Skin of body (tissue), 2 donors: Measurements from ENCODE around the gene BAX. TPM values are rescaled to one million over a fixed set of nuclear protein-coding genes. Genes with fewer than 3 reads are reported as not detected.

ENCODE experiments used
- small RNA-seq: library from RNA; depleted of rRNA; stranded (forward); fragments of <200 nt; gene quantifications from one replicate; pipeline ENCODE3, GENCODE V24; 2014; ENCODE audit warnings: low replicate concordance
- total RNA-seq: library from RNA; depleted of rRNA; stranded (reverse); fragments of >200 nt; gene quantifications from one replicate; pipeline ENCODE4 v1.2.3, GENCODE V29; 2014

Gene BAX
- total RNA-seq, 1 donor from 2014 or later = 22.9 TPM

Small RNAs within 50 kb of the gene (small RNA-seq; reads per million reads assigned to genes)
- not detected for gene AC026803.1
- not detected for gene MIR6798

Other genes starting within 250 kb of the BAX start
- gene MAMSTR, start 235.2 kb upstream of the BAX start, total RNA-seq = 1.7 TPM
- gene RASIP1, start 214.3 kb upstream of the BAX start, total RNA-seq = 6.5 TPM
- 0.10 TPM for gene IZUMO1, start 208.0 kb upstream of the BAX start, total RNA-seq
- gene FUT1, start 202.2 kb upstream of the BAX start, total RNA-seq = 2.9 TPM
- gene FGF21, start 199.4 kb upstream of the BAX start, total RNA-seq = not detected
- gene BCAT2, start 143.8 kb upstream of the BAX start, total RNA-seq = 19.0 TPM
- gene HSD17B14, start 118.4 kb upstream of the BAX start, total RNA-seq = 3.4 TPM
- gene PLEKHA4, start 86.3 kb upstream of the BAX start, total RNA-seq = 8.4 TPM
- 58.4 TPM for gene PPP1R15A, start 82.5 kb upstream of the BAX start, total RNA-seq
- gene TULP2, start 56.1 kb upstream of the BAX start, total RNA-seq = 0.10 TPM
- 97.8 TPM for gene NUCB1, start 54.6 kb upstream of the BAX start, total RNA-seq
- gene DHDH, start 21.2 kb upstream of the BAX start, total RNA-seq = not detected
- gene FTL, start 10.4 kb downstream of the BAX start, total RNA-seq = 828 TPM
- 42.4 TPM for gene GYS1, start 38.4 kb downstream of the BAX start, total RNA-seq
- gene RUVBL2, start 39.0 kb downstream of the BAX start, total RNA-seq = 58.9 TPM
- gene LHB, start 62.2 kb downstream of the BAX start, total RNA-seq = not detected
- gene CGB3, start 69.5 kb downstream of the BAX start, total RNA-seq = not detected
- gene CGB2, start 77.0 kb downstream of the BAX start, total RNA-seq = not detected
- gene CGB1, start 82.0 kb downstream of the BAX start, total RNA-seq = not detected
- not detected for gene CGB5, start 89.0 kb downstream of the BAX start, total RNA-seq
- not detected for gene CGB8, start 94.2 kb downstream of the BAX start, total RNA-seq
- 0.49 TPM for gene CGB7, start 102.9 kb downstream of the BAX start, total RNA-seq
- 1.9 TPM for gene NTF4, start 109.9 kb downstream of the BAX start, total RNA-seq
- 0.79 TPM for gene KCNA7, start 117.8 kb downstream of the BAX start, total RNA-seq
- 121 TPM for gene SNRNP70, start 130.6 kb downstream of the BAX start, total RNA-seq
- 8.6 TPM for gene LIN7B, start 159.5 kb downstream of the BAX start, total RNA-seq
- 0.30 TPM for gene C19orf73, start 164.3 kb downstream of the BAX start, total RNA-seq
- 12.3 TPM for gene PPFIA3, start 164.7 kb downstream of the BAX start, total RNA-seq
- gene HRC, start 200.5 kb downstream of the BAX start, total RNA-seq = 13.6 TPM
- gene TRPM4, start 202.9 kb downstream of the BAX start, total RNA-seq = 24.0 TPM